OCI-LY1 (cell line): ENCODE measurements around the gene TSPAN5.

Experiments used
- CTCF ChIP-seq: fragments of 200-600 bp; sonication (generic), shearing (Covaris generic); IDR thresholded peaks from 2 replicates; pipeline ENCODE4 v1.5.1; 2017; ENCODE audit warnings: mild to moderate bottlenecking, antibody characterized with exemption, low read length, moderate library complexity, mixed read lengths
- EZH2 ChIP-seq: fragments of 200-600 bp; sonication (generic), shearing (Covaris generic); IDR thresholded peaks from 2 replicates; pipeline ENCODE4 v1.8.0; 2017; ENCODE audit warnings: borderline replicate concordance, mixed run types, mild to moderate bottlenecking, antibody characterized with exemption, low read length, moderate library complexity, mixed read lengths

GRCh38 chr4:98610926-98611676 lies 47.3 kb downstream of the TSPAN5 start:
- no peak for TF ChIP-seq CTCF
- no peak for TF ChIP-seq EZH2
